ENCODE measurements around the gene SSH3.
A peak's percentile ranks its signal among the peaks of the same experiment; 100 is the strongest.
"Not testable (repeated sequence)": the region's sequence is repeated elsewhere in the genome, so short reads cannot be mapped to it uniquely, and the experiment has no call there.

The SSH3 gene

DNA sequence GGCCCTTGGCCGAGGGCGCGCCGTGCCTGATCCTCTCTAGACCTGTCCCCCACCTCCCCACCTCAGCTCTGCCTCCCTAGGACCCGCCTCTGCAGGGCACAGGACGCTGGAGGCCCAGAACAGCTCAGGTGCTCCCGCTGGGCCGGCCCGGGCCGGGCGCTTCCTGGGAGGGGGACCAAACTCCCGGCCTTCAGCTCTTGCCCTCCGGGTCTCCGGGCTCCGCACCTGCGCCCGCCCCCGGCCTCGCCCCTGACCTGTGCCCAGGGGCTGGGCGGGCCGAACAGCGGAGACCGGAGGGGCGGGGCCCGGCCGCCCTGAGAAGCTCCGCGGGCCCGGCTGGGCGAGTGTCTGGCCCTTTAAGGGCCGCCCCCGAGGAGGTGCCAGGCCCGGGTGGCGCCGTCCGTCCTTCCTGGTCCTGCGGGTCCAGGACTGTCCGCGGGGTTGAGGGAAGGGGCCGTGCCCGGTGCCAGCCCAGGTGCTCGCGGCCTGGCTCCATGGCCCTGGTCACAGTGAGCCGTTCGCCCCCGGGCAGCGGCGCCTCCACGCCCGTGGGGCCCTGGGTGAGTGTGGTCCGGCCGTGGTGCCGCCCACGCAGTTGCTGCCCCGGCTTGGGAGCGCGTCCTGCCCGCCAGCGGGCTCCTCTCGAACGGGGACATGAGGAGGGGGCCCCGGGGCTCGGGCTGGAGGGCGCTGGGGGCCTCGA is at the start of gene SSH3:
Gene SSH3, plus strand, starts transcription at position 399 of the 703 bp plus-strand sequence. Its CDS starts 96 bp downstream, at position 495.
- DNase-seq (ENCODE audit: low read depth in 4 of 4, low spot score in 1 of 4) = peak in 1 of 4 experiments; percentile 18

DNA sequence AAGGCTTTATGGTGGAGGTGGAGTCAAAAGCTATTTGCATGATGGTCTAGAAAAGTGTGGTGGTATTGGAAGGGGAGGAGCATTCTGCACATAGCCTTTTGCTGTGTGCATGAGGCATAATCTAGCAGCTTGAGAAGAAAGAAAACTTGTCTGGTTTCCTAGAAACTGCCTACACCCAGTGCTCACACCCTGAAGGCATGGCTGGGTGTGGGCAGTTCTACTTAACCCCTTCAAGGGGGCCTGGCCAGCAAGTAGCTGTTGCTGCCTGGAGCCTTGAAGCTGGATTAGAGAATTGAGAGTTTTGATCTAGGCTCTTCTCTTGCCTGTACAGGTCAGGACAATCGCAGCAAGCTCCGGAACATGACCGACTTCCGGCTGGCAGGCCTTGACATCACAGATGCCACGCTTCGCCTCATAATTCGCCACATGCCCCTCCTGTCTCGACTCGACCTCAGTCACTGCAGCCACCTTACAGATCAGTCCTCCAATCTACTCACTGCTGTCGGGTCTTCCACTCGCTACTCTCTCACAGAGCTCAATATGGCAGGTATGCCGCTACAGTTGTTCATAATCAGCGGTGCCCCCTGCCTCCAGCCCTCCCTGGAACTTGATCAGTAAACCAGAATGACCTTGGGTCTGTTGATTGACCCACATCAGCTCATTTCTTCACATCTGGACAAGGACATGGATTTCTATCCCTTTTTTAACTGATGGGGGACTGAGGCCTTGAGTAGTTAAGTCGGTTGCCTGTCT is 49.3 kb upstream of the SSH3 start:
- no peak for DNase-seq (ENCODE audit: low read depth in 4 of 4, low spot score in 1 of 4)

DNA sequence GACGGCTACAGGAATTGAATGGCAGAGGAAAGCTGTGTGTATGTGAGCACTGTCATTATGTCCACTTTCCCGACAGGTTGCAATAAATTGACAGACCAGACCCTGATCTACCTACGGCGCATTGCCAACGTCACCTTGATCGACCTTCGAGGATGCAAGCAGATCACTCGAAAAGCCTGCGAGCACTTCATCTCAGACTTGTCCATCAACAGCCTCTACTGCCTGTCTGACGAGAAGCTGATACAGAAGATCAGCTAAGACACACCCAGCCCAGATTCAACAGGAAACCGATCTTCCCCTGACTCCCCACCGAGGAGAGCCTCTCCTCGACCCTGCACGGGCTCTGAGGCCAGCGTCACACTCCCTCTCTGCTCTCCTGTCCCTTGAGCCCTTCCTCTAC is 48.5 kb upstream of the SSH3 start:
- DNase-seq (ENCODE audit: low read depth in 4 of 4, low spot score in 1 of 4) = no peak

- no peak for DNase-seq (ENCODE audit: low read depth in 4 of 4, low spot score in 1 of 4)
These were observed 48.0 kb upstream of the SSH3 start for GRCh38 chr11:67255353-67255752.

DNA sequence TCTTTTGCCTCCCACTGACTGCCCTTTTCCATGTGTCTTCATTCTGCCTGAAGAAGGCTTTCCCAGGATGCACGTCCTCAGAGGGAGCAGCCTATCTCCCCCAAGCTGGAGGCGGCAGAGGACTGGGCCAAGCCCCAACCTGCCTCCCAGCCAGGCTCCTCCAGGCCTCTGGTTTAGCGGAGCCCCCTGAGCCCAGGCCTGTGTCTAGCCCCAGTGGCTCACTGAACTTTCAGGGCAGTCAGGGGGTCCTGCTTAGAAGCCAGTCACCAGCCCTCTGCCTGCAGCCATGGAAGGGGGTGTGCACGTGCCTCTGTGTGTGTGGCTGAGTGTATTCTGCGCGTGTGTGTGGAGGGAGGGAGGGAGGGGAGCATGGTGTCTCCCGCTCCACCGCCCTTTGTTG is 47.5 kb upstream of the SSH3 start:
- DNase-seq (ENCODE audit: low read depth in 4 of 4, low spot score in 1 of 4) = no peak

- no peak for DNase-seq (ENCODE audit: low read depth in 4 of 4, low spot score in 1 of 4)
These were observed 46.7 kb upstream of the SSH3 start for GRCh38 chr11:67256477-67257135.

DNA sequence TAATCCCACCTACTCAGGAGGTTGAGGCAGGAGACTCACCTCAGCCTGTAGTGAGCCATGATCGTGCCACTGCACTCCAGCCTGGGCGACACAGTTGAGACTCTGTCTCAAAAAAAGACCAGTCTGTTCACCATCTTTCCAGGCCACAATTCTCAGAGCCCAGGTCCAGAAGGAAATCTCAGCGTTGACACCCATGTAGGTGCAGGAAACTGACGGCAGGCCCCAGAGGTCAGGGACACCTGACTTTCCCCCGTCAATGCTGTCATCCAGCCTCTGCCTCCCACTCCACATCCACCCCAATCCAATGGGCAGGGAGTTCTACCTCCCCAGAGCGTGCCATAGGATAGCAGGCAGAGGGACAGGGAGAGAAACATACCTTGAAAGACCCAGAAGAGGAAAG is 42.9 kb upstream of the SSH3 start:
- DNase-seq (ENCODE audit: low read depth in 4 of 4, low spot score in 1 of 4) = no peak

DNA sequence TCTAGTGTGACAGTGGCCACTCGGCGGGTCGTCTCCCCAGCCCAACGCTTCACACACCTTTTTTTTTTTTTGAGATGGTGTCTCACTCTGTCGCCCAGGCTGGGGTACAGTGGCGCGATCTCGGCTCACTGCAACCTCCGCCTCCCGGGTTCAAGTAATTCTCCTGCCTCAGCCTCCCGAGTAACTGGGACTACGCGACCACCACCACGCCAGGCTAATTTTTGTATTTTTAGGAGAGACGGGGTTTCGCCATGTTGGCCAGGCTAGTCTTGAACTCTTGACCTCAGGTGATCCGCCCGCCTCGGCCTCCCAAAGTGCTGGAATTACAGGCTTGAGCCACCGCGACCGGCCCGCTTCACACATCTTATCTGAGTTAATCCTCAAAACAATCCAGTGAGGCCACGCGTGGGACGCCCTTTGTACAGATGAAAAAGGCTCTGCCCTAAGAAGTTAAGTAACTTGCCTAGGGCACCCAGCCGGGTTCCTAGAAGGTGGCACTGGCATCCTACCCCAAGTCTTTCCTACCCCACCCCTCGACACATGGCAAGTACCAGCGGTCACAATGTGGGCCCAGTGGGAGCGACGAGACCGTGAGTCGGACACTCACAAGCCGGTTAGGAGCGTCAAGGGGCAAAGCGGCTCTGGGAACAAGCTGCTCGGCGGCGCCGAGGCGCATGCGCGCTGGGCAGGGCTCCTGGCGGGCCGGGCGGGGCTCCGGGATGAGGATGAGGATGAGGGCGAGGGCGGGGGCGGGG is 42.3 kb upstream of the SSH3 start:
- DNase-seq (ENCODE audit: low read depth in 4 of 4, low spot score in 1 of 4) = not testable (repeated sequence)

GRCh38 chr11:67261640-67261945 is 41.7 kb upstream of the SSH3 start:
- no peak for DNase-seq (ENCODE audit: low read depth in 4 of 4, low spot score in 1 of 4)

GRCh38 chr11:67261946-67262681 is 41.2 kb upstream of the SSH3 start:
- DNase-seq (ENCODE audit: low read depth in 4 of 4, low spot score in 1 of 4) = no peak

- peak in 1 of 4 experiments; percentile 64 for DNase-seq (ENCODE audit: low read depth in 4 of 4, low spot score in 1 of 4)
These were observed 40.3 kb upstream of the SSH3 start for GRCh38 chr11:67262731-67263675.

GRCh38 chr11:67264260-67264659 is 39.1 kb upstream of the SSH3 start:
- DNase-seq (ENCODE audit: low read depth in 4 of 4, low spot score in 1 of 4) = no peak

- no peak for DNase-seq (ENCODE audit: low read depth in 4 of 4, low spot score in 1 of 4)
These were observed 38.3 kb upstream of the SSH3 start for GRCh38 chr11:67264877-67265632.

DNA sequence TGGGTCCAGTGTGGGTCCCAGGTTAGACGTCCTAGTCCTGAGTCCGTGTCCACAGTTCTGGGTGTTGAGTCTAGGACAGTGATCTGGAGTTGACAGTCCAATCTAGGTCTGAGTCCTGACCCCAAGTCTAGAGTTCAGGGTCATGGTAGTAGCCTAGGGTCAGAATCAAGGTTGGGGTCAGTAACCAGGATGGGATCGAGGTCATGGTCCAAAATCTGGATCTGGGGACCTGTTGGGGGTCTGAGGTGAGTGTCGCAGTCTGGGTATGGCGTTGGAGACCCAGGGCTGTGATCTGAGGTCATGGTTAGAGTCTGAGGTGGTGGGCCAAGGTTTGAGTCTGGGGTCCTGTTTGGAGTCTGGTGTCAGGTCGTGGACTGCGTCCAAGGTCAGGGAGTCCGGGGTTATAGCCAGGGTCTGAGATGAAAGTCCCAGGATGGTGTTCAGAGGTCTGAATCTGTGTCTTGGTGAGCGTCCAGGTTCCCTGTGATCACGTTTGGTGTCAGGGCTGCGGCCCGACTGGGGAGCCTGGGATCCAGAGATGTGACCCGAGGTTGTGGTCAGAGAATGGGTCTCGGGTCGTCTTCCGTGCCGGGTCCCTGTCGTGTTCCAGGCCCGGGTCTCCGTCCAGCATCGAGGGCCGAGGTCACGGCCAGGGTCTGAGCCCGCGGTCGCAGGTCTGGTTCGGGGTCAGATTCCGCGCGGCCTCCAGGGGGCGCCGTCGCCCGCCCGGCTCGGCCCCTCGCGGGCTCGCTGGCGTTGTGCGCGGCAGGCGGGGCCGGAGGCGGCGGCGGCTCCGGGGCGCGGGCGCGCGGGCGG is 37.5 kb upstream of the SSH3 start:
- DNase-seq (ENCODE audit: low read depth in 4 of 4, low spot score in 1 of 4) = peak in 2 of 4 experiments; percentile 70 to 71

DNA sequence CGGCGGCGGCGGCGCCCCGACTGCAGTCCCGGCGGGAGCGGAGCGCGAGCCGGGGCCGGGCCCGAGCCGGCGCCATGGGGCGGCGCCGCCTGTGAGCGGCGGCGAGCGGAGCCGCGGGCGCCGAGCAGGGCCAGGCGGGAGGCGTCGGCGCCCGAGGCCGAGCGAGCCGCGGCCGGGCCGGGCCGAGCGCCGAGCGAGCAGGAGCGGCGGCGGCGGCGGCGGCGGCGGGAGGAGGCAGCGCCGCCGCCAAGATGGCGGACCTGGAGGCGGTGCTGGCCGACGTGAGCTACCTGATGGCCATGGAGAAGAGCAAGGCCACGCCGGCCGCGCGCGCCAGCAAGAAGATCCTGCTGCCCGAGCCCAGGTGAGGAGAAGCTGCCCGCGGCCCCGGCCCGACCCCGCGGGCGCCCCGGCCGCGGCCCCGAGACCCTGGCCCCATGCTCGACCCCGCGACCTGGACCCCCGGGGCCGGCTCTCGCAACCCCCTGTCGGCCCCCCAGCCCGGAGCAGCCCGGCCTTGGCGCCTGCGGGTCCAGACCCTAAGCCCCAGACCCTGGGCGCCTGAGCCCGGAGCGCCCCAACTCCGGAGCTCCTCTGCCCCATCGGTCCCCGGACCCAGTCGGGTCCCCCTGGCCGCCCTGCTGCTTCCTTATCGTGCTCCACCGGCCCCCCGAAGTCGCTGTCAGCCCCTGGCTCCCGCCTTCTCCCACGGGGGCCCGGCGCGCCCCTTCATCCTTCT is 36.7 kb upstream of the SSH3 start, which contains the start of gene GRK2:
Gene GRK2, plus strand, starts transcription at position 25 of the 739 bp plus-strand sequence. Its CDS starts 227 bp downstream, at position 252.
- no peak for DNase-seq (ENCODE audit: low read depth in 4 of 4, low spot score in 1 of 4)

DNA sequence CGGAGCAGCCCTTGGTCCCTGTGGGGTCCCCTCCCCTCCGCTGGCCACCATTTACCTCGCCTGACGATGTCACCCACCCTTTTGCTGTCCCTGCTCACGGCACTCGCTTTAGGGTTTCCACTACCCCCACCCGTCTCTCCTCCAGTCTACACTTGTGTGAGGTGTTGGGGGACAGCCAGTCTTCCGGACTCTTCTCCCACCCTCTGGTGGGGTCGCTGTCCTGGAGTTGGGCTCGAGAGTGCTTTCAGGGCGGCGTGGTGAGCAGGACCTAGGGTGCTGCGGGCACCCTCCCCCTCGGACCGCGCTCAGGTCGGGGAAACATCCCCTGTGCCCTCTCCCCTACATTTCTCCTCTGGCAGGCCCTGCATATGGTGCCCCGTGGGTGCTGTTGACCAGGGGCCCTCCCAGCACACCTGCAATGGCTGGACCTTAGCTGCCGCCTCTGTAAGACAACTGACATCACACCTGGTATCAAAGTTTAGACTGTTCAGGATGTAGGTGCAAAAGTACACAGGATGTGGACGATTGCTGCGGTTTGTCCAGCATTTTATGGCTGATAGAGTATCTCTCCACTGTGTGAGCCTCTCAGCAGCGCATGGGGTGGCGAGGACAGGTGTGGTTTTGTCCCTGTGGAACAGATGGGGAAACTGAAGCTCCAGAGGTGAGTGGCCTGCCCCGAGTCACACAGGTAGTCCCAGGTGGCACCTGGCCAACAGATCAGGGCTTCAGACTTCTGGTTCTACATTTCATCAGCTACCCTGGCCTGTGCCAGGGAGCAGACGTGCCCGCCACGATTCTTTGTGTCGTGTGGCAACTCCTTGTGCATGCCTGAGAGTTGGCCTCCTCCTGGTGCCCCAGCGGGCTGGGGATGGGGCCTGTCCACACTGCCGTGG is 35.9 kb upstream of the SSH3 start:
- DNase-seq (ENCODE audit: low read depth in 4 of 4, low spot score in 1 of 4) = no peak

All from stimulated activated CD4-positive, alpha-beta T cell treated with anti-CD3 and anti-CD28 coated beads, Interleukin-1b, Interleukin-23, amount 100 ng/mL, for 24 hours (primary cell).